HepG2 (cell line): Measurements from ENCODE around the gene RAET1L. TPM values are rescaled to one million over a fixed set of nuclear protein-coding genes. Genes with fewer than 3 reads are reported as not detected.

Experiments used
- ATAC-seq: fragments of 200-7000 bp; cut with Tn5 transposase; 3 replicates; pipeline ENCODE4 v1.9.1; 2020; ENCODE audit warnings: mild to moderate bottlenecking, moderate library complexity
- BruUV-seq: library from RNA; stranded (reverse); fragments of 400-500 nt; replicated peaks from 2 replicates; lab custom pipeline; 2021; lab: Mats Ljungman, UMichigan
- CTCF ChIA-PET: fragments of 300-600 bp; formaldehyde crosslinking; extraction: SDS; loops from one replicate; lab custom pipeline; 2021; ENCODE audit warnings: low total read pairs, inconsistent platforms, low intra/inter-chr PET ratio; lab: Yijun Ruan, JAX
- POLR2A ChIA-PET: fragments of 350-600 bp; sonication (Branson Sonifier 250); formaldehyde crosslinking; loops from one replicate; lab custom pipeline; 2020; ENCODE audit warnings: antibody characterized with exemption, inconsistent platforms; lab: Yijun Ruan, JAX
- DNase-seq: peaks from one replicate; pipeline ENCODE4 v3.0.0-alpha.2; 2015; ENCODE audit warnings: low spot score
- FAIRE-seq: peaks from 3 replicates; lab custom pipeline; 2011; peaks lifted over from hg19 to GRCh38; lab: Jason Lieb, UNC
- H2AFZ ChIP-seq: one replicate; pipeline ENCODE4 v1.6.1; 2011; ENCODE audit warnings: low read length, inconsistent platforms
- H3K27ac ChIP-seq: fragments of 300-600 bp; 3 replicates; pipeline ENCODE4 v1.8.0; 2011; ENCODE audit warnings: mixed run types, mild to moderate bottlenecking, mixed read lengths, low read length, inconsistent platforms; ENCODE audit not compliant: insufficient read depth; ENCODE audit errors: extremely low read length
- H3K27me3 ChIP-seq, 2 experiments: fragments of 200-600 bp in 1 of 2; 2 replicates in 1 of 2; 3 replicates in 1 of 2; pipeline versions ENCODE4 v1.6.0 to v1.8.0; 2011; ENCODE audit warnings: low read length in 2 of 2, mild to moderate bottlenecking in 2 of 2, moderate library complexity in 2 of 2, inconsistent platforms in 1 of 2; ENCODE audit not compliant: insufficient read depth in 2 of 2, control insufficient read depth in 1 of 2
- H3K36me3 ChIP-seq, 2 experiments: fragments of 200-600 bp in 1 of 2; replicated peaks in 1 of 2; 2 replicates in 1 of 2; 3 replicates in 1 of 2; pipeline versions ENCODE4 v1.5.1 to v1.8.0; 2011; ENCODE audit warnings: low read length in 2 of 2, inconsistent platforms in 1 of 2; ENCODE audit not compliant: insufficient read depth in 2 of 2, control insufficient read depth in 1 of 2
- H3K4me1 ChIP-seq: 2 replicates; pipeline ENCODE4 v1.5.1; 2012; ENCODE audit warnings: low read length, inconsistent platforms; ENCODE audit not compliant: insufficient read depth
- H3K4me2 ChIP-seq: 2 replicates; pipeline ENCODE4 v1.6.0; 2011; ENCODE audit warnings: low read depth, low read length, inconsistent platforms
- H3K4me3 ChIP-seq, 3 experiments: fragments of 200-600 bp in 1 of 3; sonication (generic), shearing (Covaris generic) in 1 of 3; replicated peaks in 1 of 3; 2 replicates each; pipeline ENCODE4 v1.5.1; 2011 to 2016; ENCODE audit warnings: low read length in 3 of 3, inconsistent platforms in 2 of 3, low read depth in 2 of 3, mild to moderate bottlenecking in 2 of 3, control low read depth in 1 of 3, mixed read lengths in 1 of 3; ENCODE audit not compliant: insufficient read depth in 1 of 3
- H3K79me2 ChIP-seq: one replicate; pipeline ENCODE4 v1.6.1; 2011; ENCODE audit warnings: low read length, inconsistent platforms; ENCODE audit not compliant: insufficient read depth
- H3K9ac ChIP-seq: 2 replicates; pipeline ENCODE4 v1.6.0; 2011; ENCODE audit warnings: mild to moderate bottlenecking, low read depth, low read length, inconsistent platforms; ENCODE audit not compliant: insufficient read depth
- H3K9me3 ChIP-seq: 2 replicates; pipeline ENCODE4 v1.5.1; 2012; ENCODE audit warnings: mild to moderate bottlenecking, low read length
- H4K20me1 ChIP-seq: 2 replicates; pipeline ENCODE4 v1.6.0; 2011; ENCODE audit warnings: inconsistent platforms, mild to moderate bottlenecking, low read length, moderate library complexity; ENCODE audit not compliant: insufficient read depth
- ARNT2 ChIP-seq: sonication (generic); formaldehyde crosslinking; IDR thresholded peaks from 2 replicates; pipeline ENCODE4 v1.8.0; 2022; ENCODE audit warnings: mild to moderate bottlenecking, low read depth, missing genetic modification reagents, moderate library complexity
- XBP1 ChIP-seq: sonication (generic); formaldehyde crosslinking; IDR thresholded peaks from 2 replicates; pipeline ENCODE4 v1.5.0; 2020; ENCODE audit warnings: missing genetic modification reagents
- ZNF251 ChIP-seq: sonication (generic); formaldehyde crosslinking; IDR thresholded peaks from 2 replicates; pipeline ENCODE4 v1.9.0; 2021; ENCODE audit warnings: mild to moderate bottlenecking, missing genetic modification reagents
- ZNF350 ChIP-seq: sonication (generic); formaldehyde crosslinking; IDR thresholded peaks from 2 replicates; pipeline ENCODE4 v1.4.0; 2020; ENCODE audit warnings: mild to moderate bottlenecking, low read depth, missing genetic modification reagents, borderline replicate concordance
- ZNF484 ChIP-seq: sonication (generic); formaldehyde crosslinking; IDR thresholded peaks from 2 replicates; pipeline ENCODE4 v1.5.1; 2020; ENCODE audit warnings: mild to moderate bottlenecking, low read depth, missing genetic modification reagents, borderline replicate concordance
- ZNF605 ChIP-seq: sonication (generic); formaldehyde crosslinking; IDR thresholded peaks from 2 replicates; pipeline ENCODE4 v1.8.0; 2022; ENCODE audit warnings: mild to moderate bottlenecking, missing genetic modification reagents
- WGBS: methylation state at CpG from one replicate; pipeline ENCODE4 v1.1.6; 2017; ENCODE audit warnings: low lambda C conversion rate; 5-methylcytosine and 5-hydroxymethylcytosine counted together
- in situ Hi-C: cut with HindIII; loops from 2 replicates; pipeline ENCODE4 v1.10.0; 2017; ENCODE audit warnings: low pct_unique_long_range_greater_than_20kb; ENCODE audit not compliant: extremely low pct_ligation_motif_present
- intact Hi-C: fragments of 100-400 bp; cut with micrococcal nuclease; formaldehyde crosslinking; loops from one replicate; pipeline ENCODE4 v1.10.0; 2022; ENCODE audit not compliant: unreplicated experiment
- polyA plus RNA-seq, 8 experiments: library from polyadenylated mRNA; depleted of rRNA in 3 of 8; stranded (reverse) in 7 of 8; unstranded in 1 of 8; fragments of >200 nt; fragmentation: Illumina TruSeq in 4 of 8; extraction: Trizol in 4 of 8; gene quantifications; 2 replicates each; pipeline versions ENCODE4 v1.2.1 to v1.2.3, GENCODE V29; 2011 to 2016; ENCODE audit warnings: low read depth in 4 of 8, missing spikeins in 1 of 8, mixed read lengths in 1 of 8; ENCODE audit not compliant: insufficient read depth in 1 of 8
- total RNA-seq, 5 experiments: library from RNA; depleted of rRNA; stranded (reverse); fragments of >200 nt; fragmentation: Illumina TruSeq; extraction: Trizol; gene quantifications; 2 replicates each; pipeline ENCODE4 v1.2.3, GENCODE V29; 2016; ENCODE audit warnings: low read depth in 1 of 5
- TF ChIP-seq, protein P1 (sequence below): sonication (generic); formaldehyde crosslinking; IDR thresholded peaks from 2 replicates; pipeline ENCODE4 v1.9.0; 2021; ENCODE audit warnings: missing genetic modification reagents, borderline replicate concordance
- TF ChIP-seq, protein P2 (sequence below): sonication (generic); formaldehyde crosslinking; IDR thresholded peaks from 2 replicates; pipeline ENCODE4 v1.4.0; 2020; ENCODE audit warnings: missing genetic modification reagents
- TF ChIP-seq, protein P3 (sequence below): sonication (generic); formaldehyde crosslinking; IDR thresholded peaks from 2 replicates; pipeline ENCODE4 v1.5.1; 2020; ENCODE audit warnings: mild to moderate bottlenecking, moderate library complexity, missing genetic modification reagents

RAET1L gene
- total and polyA plus RNA-seq, 2 of the 13 experiments (the other 11 are each of a cell fraction or from before 2014, with no cell fraction given) = not detected

DNA sequence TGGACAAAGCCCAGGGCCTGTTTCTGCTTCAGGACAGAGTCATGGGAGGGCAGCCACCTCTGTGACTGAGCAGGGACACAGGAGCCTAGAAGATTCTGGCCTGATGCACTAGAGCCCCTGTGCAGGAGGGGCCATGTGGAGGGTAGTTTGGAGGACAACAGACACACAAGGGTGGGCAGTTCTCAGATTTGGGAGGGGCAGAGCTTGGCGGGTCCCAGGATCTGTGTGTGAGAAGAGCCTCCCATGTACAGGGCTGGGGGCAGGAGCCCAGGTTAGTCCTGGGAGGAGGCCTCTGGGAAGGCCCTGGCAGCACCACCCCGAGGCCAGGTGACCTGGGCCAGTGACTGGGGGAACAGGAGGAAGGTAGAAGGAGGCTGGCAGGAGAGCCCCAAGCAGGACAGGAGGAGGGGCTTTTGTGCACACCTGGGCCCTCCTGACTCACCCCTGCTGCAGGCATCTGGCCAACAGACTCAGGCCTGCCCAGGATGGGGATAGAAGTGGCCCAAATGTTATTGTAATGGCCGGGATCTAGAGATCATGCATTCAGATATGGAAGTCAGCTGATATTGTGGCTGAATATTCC is 45.0 kb upstream of the RAET1L start:
- ATAC-seq (no peak), DNase-seq (no peak), FAIRE-seq (no peak)
- H3K4me1 ChIP-seq = peaks cover 8% of the 10 kb centered on the region; the same call in 1 of the 2 replicates
- BruUV-seq = no TSS peak
- H3K9me3 ChIP-seq = no peaks in the 10 kb centered on the region
- intact Hi-C loops = no loop called here
- H4K20me1 ChIP-seq = no peaks in the 10 kb centered on the region; the same call in 1 of the 2 replicates
- no peaks in the 10 kb centered on the region for H3K79me2 ChIP-seq
- no peak overlapping the region for H3K9ac ChIP-seq
- in situ Hi-C loops = no loop called here
- no peak overlapping the region for H3K27ac ChIP-seq
- H3K36me3 ChIP-seq = no peaks in the 10 kb centered on the region
- WGBS = 44% methylated on average over 3 of the region's 3 CpGs
- H3K4me2 ChIP-seq = no peak overlapping the region
- H3K27me3 ChIP-seq = peaks cover 0 to 23% of the 10 kb centered on the region in 2 experiments; a peak in 4 of 5 replicates
- TF ChIP-seq, protein P1, sequence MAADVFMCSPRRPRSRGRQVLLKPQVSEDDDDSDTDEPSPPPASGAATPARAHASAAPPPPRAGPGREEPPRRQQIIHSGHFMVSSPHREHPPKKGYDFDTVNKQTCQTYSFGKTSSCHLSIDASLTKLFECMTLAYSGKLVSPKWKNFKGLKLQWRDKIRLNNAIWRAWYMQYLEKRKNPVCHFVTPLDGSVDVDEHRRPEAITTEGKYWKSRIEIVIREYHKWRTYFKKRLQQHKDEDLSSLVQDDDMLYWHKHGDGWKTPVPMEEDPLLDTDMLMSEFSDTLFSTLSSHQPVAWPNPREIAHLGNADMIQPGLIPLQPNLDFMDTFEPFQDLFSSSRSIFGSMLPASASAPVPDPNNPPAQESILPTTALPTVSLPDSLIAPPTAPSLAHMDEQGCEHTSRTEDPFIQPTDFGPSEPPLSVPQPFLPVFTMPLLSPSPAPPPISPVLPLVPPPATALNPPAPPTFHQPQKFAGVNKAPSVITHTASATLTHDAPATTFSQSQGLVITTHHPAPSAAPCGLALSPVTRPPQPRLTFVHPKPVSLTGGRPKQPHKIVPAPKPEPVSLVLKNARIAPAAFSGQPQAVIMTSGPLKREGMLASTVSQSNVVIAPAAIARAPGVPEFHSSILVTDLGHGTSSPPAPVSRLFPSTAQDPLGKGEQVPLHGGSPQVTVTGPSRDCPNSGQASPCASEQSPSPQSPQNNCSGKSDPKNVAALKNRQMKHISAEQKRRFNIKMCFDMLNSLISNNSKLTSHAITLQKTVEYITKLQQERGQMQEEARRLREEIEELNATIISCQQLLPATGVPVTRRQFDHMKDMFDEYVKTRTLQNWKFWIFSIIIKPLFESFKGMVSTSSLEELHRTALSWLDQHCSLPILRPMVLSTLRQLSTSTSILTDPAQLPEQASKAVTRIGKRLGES = no peak
- TF ChIP-seq ZNF605 (no peak), ARNT2 (CRISPR knock-in tag) (no peak), ZNF350 (CRISPR knock-in tag) (no peak), XBP1 (no peak), ZNF251 (CRISPR knock-in tag) (no peak), ZNF484 (no peak)
- TF ChIP-seq, protein P2, sequence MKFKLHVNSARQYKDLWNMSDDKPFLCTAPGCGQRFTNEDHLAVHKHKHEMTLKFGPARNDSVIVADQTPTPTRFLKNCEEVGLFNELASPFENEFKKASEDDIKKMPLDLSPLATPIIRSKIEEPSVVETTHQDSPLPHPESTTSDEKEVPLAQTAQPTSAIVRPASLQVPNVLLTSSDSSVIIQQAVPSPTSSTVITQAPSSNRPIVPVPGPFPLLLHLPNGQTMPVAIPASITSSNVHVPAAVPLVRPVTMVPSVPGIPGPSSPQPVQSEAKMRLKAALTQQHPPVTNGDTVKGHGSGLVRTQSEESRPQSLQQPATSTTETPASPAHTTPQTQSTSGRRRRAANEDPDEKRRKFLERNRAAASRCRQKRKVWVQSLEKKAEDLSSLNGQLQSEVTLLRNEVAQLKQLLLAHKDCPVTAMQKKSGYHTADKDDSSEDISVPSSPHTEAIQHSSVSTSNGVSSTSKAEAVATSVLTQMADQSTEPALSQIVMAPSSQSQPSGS (CRISPR knock-in tag) = no peak
- TF ChIP-seq, protein P3, sequence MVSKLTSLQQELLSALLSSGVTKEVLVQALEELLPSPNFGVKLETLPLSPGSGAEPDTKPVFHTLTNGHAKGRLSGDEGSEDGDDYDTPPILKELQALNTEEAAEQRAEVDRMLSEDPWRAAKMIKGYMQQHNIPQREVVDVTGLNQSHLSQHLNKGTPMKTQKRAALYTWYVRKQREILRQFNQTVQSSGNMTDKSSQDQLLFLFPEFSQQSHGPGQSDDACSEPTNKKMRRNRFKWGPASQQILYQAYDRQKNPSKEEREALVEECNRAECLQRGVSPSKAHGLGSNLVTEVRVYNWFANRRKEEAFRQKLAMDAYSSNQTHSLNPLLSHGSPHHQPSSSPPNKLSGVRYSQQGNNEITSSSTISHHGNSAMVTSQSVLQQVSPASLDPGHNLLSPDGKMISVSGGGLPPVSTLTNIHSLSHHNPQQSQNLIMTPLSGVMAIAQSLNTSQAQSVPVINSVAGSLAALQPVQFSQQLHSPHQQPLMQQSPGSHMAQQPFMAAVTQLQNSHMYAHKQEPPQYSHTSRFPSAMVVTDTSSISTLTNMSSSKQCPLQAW = no peak
- no peak overlapping the region for H2AFZ ChIP-seq
- ChIA-PET POLR2A (no interaction called here), CTCF (no interaction called here)
- no peak overlapping the region for H3K4me3 ChIP-seq
